OCI-LY7 (cell line): ENCODE measurements around the gene RBM38. TPM values are rescaled to one million over a fixed set of nuclear protein-coding genes. Genes with fewer than 3 reads are reported as not detected.

Source experiments
- BruUV-seq: library from RNA; stranded (reverse); fragments of 400-500 nt; replicated peaks from 2 replicates; lab custom pipeline; 2021; lab: Mats Ljungman, UMichigan
- CTCF ChIA-PET: fragments of 300-600 bp; sonication (Branson Sonifier 250); formaldehyde crosslinking; loops from one replicate; lab custom pipeline; 2022; ENCODE audit warnings: antibody characterized with exemption; ENCODE audit not compliant: unreplicated experiment; lab: Charles Lee
- POLR2A ChIA-PET: fragments of 300-600 bp; sonication (Branson Sonifier 250); formaldehyde crosslinking; loops from one replicate; lab custom pipeline; 2022; ENCODE audit warnings: antibody characterized with exemption; lab: Charles Lee
- DNase-seq: peaks from one replicate; pipeline ENCODE4 v3.0.0-alpha.2; 2015; ENCODE audit warnings: low spot score
- H2AFZ ChIP-seq: fragments of 200-600 bp; sonication (generic), shearing (Covaris generic); 2 replicates; pipeline ENCODE4 v1.6.1; 2014; ENCODE audit warnings: mild to moderate bottlenecking, antibody characterized with exemption, low read length, moderate library complexity
- H3K27ac ChIP-seq: fragments of 200-600 bp; sonication (generic); 2 replicates; pipeline ENCODE4 v1.5.1; 2014; ENCODE audit warnings: mixed run types, low read depth, mild to moderate bottlenecking, moderate library complexity, low read length, inconsistent platforms; ENCODE audit not compliant: poor library complexity, severe bottlenecking
- H3K36me3 ChIP-seq: fragments of 200-600 bp; sonication (generic); 2 replicates; pipeline ENCODE4 v1.6.1; 2014; ENCODE audit warnings: mild to moderate bottlenecking, antibody characterized with exemption, low read length, moderate library complexity, mixed read lengths; ENCODE audit not compliant: insufficient read depth
- H3K4me1 ChIP-seq: fragments of 200-600 bp; sonication (generic); 2 replicates; pipeline ENCODE4 v1.5.1; 2014; ENCODE audit warnings: mild to moderate bottlenecking, low read length; ENCODE audit not compliant: insufficient read depth, poor library complexity, severe bottlenecking
- H3K4me2 ChIP-seq: fragments of 200-600 bp; sonication (generic); 2 replicates; pipeline ENCODE4 v1.6.1; 2014; ENCODE audit warnings: mild to moderate bottlenecking, low read length
- H3K4me3 ChIP-seq: fragments of 200-600 bp; sonication (generic); 2 replicates; pipeline ENCODE4 v1.5.1; 2014; ENCODE audit warnings: mild to moderate bottlenecking, low read depth, low read length; ENCODE audit not compliant: poor library complexity, severe bottlenecking
- H3K79me2 ChIP-seq: fragments of 200-600 bp; sonication (generic); 2 replicates; pipeline ENCODE4 v1.6.1; 2016; ENCODE audit warnings: low read depth, mild to moderate bottlenecking, low read length, moderate library complexity, mixed read lengths; ENCODE audit not compliant: insufficient read depth
- H3K9me2 ChIP-seq: fragments of 200-600 bp; sonication (generic); 2 replicates; pipeline ENCODE4 v1.6.1; 2016; ENCODE audit warnings: mild to moderate bottlenecking, low read length, mixed read lengths; ENCODE audit not compliant: insufficient read depth
- H3K9me3 ChIP-seq: fragments of 200-600 bp; sonication (generic); 2 replicates; pipeline ENCODE4 v1.6.1; 2014; ENCODE audit warnings: mild to moderate bottlenecking, mixed run types, low read length, mixed read lengths
- H4K20me1 ChIP-seq: fragments of 200-600 bp; sonication (generic); 2 replicates; pipeline ENCODE4 v1.6.1; 2014; ENCODE audit warnings: mild to moderate bottlenecking, antibody characterized with exemption, low read length, moderate library complexity, mixed read lengths; ENCODE audit not compliant: insufficient read depth
- EZH2phosphoT487 ChIP-seq: fragments of 200-600 bp; sonication (generic); IDR thresholded peaks from 2 replicates; pipeline ENCODE4 v1.6.1; 2018; ENCODE audit warnings: low read depth, borderline replicate concordance, mild to moderate bottlenecking, mixed run types, antibody characterized with exemption, low read length, moderate library complexity, mixed read lengths
- intact Hi-C: fragments of 100-400 bp; cut with micrococcal nuclease; formaldehyde crosslinking; loops from one replicate; pipeline ENCODE4 v1.10.0; 2022; ENCODE audit not compliant: unreplicated experiment
- total RNA-seq, 2 experiments: library from RNA; depleted of rRNA in 1 of 2; stranded (reverse); fragments of >200 nt in 1 of 2; shearing (Covaris generic) in 1 of 2; gene quantifications; 2 replicates each; pipeline ENCODE4 v1.2.3, GENCODE V29; 2014 to 2022
- TF ChIP-seq, protein P1 (sequence below): fragments of 200-600 bp; sonication (generic); conservative IDR thresholded peaks from 2 replicates; pipeline ENCODE4 v1.5.1; 2014; ENCODE audit warnings: mild to moderate bottlenecking, antibody characterized with exemption, low read length, moderate library complexity, mixed read lengths

RBM38 gene
- total RNA-seq, 2 experiments from 2014 or later = 119 to 174 TPM

DNA sequence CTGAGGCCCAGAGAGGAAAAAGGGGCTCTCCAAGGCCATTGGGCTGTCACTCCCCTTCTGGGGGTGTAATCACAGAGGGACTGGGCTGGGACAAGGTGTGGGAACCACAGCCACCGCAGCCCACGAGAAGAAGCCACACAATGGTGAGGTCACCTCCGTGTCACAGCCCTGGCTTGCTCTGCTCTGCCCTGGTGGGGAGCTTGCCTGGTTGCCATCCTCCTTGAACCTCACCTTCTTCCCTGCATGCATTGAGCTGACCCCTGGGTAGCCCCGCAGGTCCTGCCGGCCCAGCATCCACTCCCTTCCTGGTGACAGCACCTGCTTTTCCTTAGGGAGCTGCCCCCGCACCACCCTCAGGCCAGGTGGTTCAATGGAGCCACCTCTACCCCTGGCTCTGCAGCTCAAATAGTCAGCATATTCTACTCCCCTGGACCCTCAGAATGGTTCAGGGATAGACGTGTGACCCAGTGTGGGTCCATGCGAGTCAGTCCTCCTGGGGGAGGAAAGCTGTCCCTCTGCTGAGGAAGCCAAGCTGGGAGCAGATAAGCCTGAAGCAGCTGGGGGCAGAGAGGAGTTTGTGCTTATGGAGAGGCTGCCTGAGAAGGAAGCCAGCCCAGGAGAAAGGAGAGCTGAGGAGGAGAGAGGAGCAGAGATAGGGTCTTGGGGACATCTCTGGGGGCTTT, 21.3 kb downstream of the RBM38 start:
- DNase-seq = no peak
- Histone ChIP-seq H2AFZ (no peak overlapping the region), H3K4me3 (no peak overlapping the region), H3K9me2 (no peaks in the 10 kb centered on the region), H3K4me2 (no peak overlapping the region), H3K79me2 (no peaks in the 10 kb centered on the region), H3K4me1 (no peaks in the 10 kb centered on the region), H3K36me3 (peaks cover 36% of the 10 kb centered on the region), H4K20me1 (no peaks in the 10 kb centered on the region), H3K9me3 (no peaks in the 10 kb centered on the region), H3K27ac (no peak overlapping the region)
- ChIA-PET POLR2A (interaction anchor here (0.9 kb wide), 1 partner anchor 14 kb away, joined by 3 read pairs; no protein-coding TSS in a partner anchor), CTCF (interaction anchor here (1.5 kb wide), 1 partner anchor 37 kb away, joined by 4 read pairs; no protein-coding TSS in a partner anchor)
- no peak for TF ChIP-seq EZH2phosphoT487
- TF ChIP-seq, protein P1, sequence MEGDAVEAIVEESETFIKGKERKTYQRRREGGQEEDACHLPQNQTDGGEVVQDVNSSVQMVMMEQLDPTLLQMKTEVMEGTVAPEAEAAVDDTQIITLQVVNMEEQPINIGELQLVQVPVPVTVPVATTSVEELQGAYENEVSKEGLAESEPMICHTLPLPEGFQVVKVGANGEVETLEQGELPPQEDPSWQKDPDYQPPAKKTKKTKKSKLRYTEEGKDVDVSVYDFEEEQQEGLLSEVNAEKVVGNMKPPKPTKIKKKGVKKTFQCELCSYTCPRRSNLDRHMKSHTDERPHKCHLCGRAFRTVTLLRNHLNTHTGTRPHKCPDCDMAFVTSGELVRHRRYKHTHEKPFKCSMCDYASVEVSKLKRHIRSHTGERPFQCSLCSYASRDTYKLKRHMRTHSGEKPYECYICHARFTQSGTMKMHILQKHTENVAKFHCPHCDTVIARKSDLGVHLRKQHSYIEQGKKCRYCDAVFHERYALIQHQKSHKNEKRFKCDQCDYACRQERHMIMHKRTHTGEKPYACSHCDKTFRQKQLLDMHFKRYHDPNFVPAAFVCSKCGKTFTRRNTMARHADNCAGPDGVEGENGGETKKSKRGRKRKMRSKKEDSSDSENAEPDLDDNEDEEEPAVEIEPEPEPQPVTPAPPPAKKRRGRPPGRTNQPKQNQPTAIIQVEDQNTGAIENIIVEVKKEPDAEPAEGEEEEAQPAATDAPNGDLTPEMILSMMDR = no peak
- no TSS peak for BruUV-seq
- intact Hi-C loops = no loop called here

- Histone ChIP-seq H3K36me3 (peaks cover 21% of the 10 kb centered on the region), H3K4me1 (no peaks in the 10 kb centered on the region), H3K9me2 (no peaks in the 10 kb centered on the region), H3K9me3 (no peaks in the 10 kb centered on the region), H3K4me3 (no peak overlapping the region), H2AFZ (no peak overlapping the region), H3K79me2 (no peaks in the 10 kb centered on the region), H3K4me2 (no peak overlapping the region), H4K20me1 (no peaks in the 10 kb centered on the region), H3K27ac (no peak overlapping the region)
- no peak for DNase-seq
- CTCF ChIA-PET = no interaction called here
- POLR2A ChIA-PET = interaction anchor here (0.5 to 1.6 kb wide), 3 partner anchors 12 to 24 kb away, joined by 3 to 4 read pairs (median 3); no protein-coding TSS in a partner anchor
- TF ChIP-seq EZH2phosphoT487 = no peak
- TF ChIP-seq, protein P1 = no peak
- BruUV-seq = no TSS peak
- intact Hi-C loops = no loop called here
These were observed 22.8 kb downstream of the RBM38 start for GRCh38 chr20:57413986-57414385.
